HepG2 (cell line): ENCODE results near the gene PTPN5. TPM values are rescaled to one million over a fixed set of nuclear protein-coding genes. Genes with fewer than 3 reads are reported as not detected.

Experiments used
- ATAC-seq: fragments of 200-7000 bp; cut with Tn5 transposase; 3 replicates; pipeline ENCODE4 v1.9.1; 2020; ENCODE audit warnings: mild to moderate bottlenecking, moderate library complexity
- BruUV-seq: library from RNA; stranded (reverse); fragments of 400-500 nt; replicated peaks from 2 replicates; lab custom pipeline; 2021; lab: Mats Ljungman, UMichigan
- CTCF ChIA-PET: fragments of 300-600 bp; formaldehyde crosslinking; extraction: SDS; loops from one replicate; lab custom pipeline; 2021; ENCODE audit warnings: low total read pairs, inconsistent platforms, low intra/inter-chr PET ratio; lab: Yijun Ruan, JAX
- POLR2A ChIA-PET: fragments of 350-600 bp; sonication (Branson Sonifier 250); formaldehyde crosslinking; loops from one replicate; lab custom pipeline; 2020; ENCODE audit warnings: antibody characterized with exemption, inconsistent platforms; lab: Yijun Ruan, JAX
- DNase-seq: peaks from one replicate; pipeline ENCODE4 v3.0.0-alpha.2; 2015; ENCODE audit warnings: low spot score
- FAIRE-seq: peaks from 3 replicates; lab custom pipeline; 2011; peaks lifted over from hg19 to GRCh38; lab: Jason Lieb, UNC
- H2AFZ ChIP-seq: one replicate; pipeline ENCODE4 v1.6.1; 2011; ENCODE audit warnings: low read length, inconsistent platforms
- H3K27ac ChIP-seq: fragments of 300-600 bp; 3 replicates; pipeline ENCODE4 v1.8.0; 2011; ENCODE audit warnings: mixed run types, mild to moderate bottlenecking, mixed read lengths, low read length, inconsistent platforms; ENCODE audit not compliant: insufficient read depth; ENCODE audit errors: extremely low read length
- H3K27me3 ChIP-seq, 2 experiments: fragments of 200-600 bp in 1 of 2; 2 replicates in 1 of 2; 3 replicates in 1 of 2; pipeline versions ENCODE4 v1.6.0 to v1.8.0; 2011; ENCODE audit warnings: low read length in 2 of 2, mild to moderate bottlenecking in 2 of 2, moderate library complexity in 2 of 2, inconsistent platforms in 1 of 2; ENCODE audit not compliant: insufficient read depth in 2 of 2, control insufficient read depth in 1 of 2
- H3K36me3 ChIP-seq, 2 experiments: fragments of 200-600 bp in 1 of 2; replicated peaks in 1 of 2; 2 replicates in 1 of 2; 3 replicates in 1 of 2; pipeline versions ENCODE4 v1.5.1 to v1.8.0; 2011; ENCODE audit warnings: low read length in 2 of 2, inconsistent platforms in 1 of 2; ENCODE audit not compliant: insufficient read depth in 2 of 2, control insufficient read depth in 1 of 2
- H3K4me1 ChIP-seq: 2 replicates; pipeline ENCODE4 v1.5.1; 2012; ENCODE audit warnings: low read length, inconsistent platforms; ENCODE audit not compliant: insufficient read depth
- H3K4me2 ChIP-seq: 2 replicates; pipeline ENCODE4 v1.6.0; 2011; ENCODE audit warnings: low read depth, low read length, inconsistent platforms
- H3K4me3 ChIP-seq, 3 experiments: fragments of 200-600 bp in 1 of 3; sonication (generic), shearing (Covaris generic) in 1 of 3; replicated peaks in 1 of 3; 2 replicates each; pipeline ENCODE4 v1.5.1; 2011 to 2016; ENCODE audit warnings: low read length in 3 of 3, inconsistent platforms in 2 of 3, low read depth in 2 of 3, mild to moderate bottlenecking in 2 of 3, control low read depth in 1 of 3, mixed read lengths in 1 of 3; ENCODE audit not compliant: insufficient read depth in 1 of 3
- H3K79me2 ChIP-seq: one replicate; pipeline ENCODE4 v1.6.1; 2011; ENCODE audit warnings: low read length, inconsistent platforms; ENCODE audit not compliant: insufficient read depth
- H3K9ac ChIP-seq: 2 replicates; pipeline ENCODE4 v1.6.0; 2011; ENCODE audit warnings: mild to moderate bottlenecking, low read depth, low read length, inconsistent platforms; ENCODE audit not compliant: insufficient read depth
- H3K9me3 ChIP-seq: 2 replicates; pipeline ENCODE4 v1.5.1; 2012; ENCODE audit warnings: mild to moderate bottlenecking, low read length
- H4K20me1 ChIP-seq: 2 replicates; pipeline ENCODE4 v1.6.0; 2011; ENCODE audit warnings: inconsistent platforms, mild to moderate bottlenecking, low read length, moderate library complexity; ENCODE audit not compliant: insufficient read depth
- BRCA1 ChIP-seq: sonication (generic); formaldehyde crosslinking; IDR thresholded peaks from 2 replicates; pipeline ENCODE4 v1.4.0; 2020; ENCODE audit warnings: missing genetic modification reagents
- FOXA3 ChIP-seq: IDR thresholded peaks from 2 replicates; pipeline ENCODE4 v1.6.1; 2016; ENCODE audit warnings: missing genetic modification reagents, missing compliant biosample characterization
- NR2C2 ChIP-seq: sonication (generic); formaldehyde crosslinking; IDR thresholded peaks from 2 replicates; pipeline ENCODE4 v1.4.0; 2020; ENCODE audit warnings: missing genetic modification reagents, mild to moderate bottlenecking, moderate library complexity, borderline replicate concordance
- SOX5 ChIP-seq: IDR thresholded peaks from 2 replicates; pipeline ENCODE4 v1.6.1; 2016; ENCODE audit warnings: borderline replicate concordance
- WIZ ChIP-seq: sonication (generic); formaldehyde crosslinking; IDR thresholded peaks from 2 replicates; pipeline ENCODE4 v1.5.1; 2020; ENCODE audit warnings: mild to moderate bottlenecking, missing genetic modification reagents
- ZFP36 ChIP-seq: fragments of 150-350 bp; IDR thresholded peaks from 2 replicates; pipeline ENCODE4 v1.6.1; 2018; ENCODE audit warnings: borderline replicate concordance, low read length, low read depth; ENCODE audit not compliant: partially characterized antibody
- ZNF558 ChIP-seq: sonication (generic); formaldehyde crosslinking; IDR thresholded peaks from 2 replicates; pipeline ENCODE4 v1.9.0; 2022; ENCODE audit warnings: mild to moderate bottlenecking, missing genetic modification reagents, borderline replicate concordance
- ZNF616 ChIP-seq: sonication (generic); formaldehyde crosslinking; IDR thresholded peaks from 2 replicates; pipeline ENCODE4 v1.5.0; 2020; ENCODE audit warnings: low read depth, mild to moderate bottlenecking, missing genetic modification reagents
- ZNF883 ChIP-seq: sonication (generic); formaldehyde crosslinking; IDR thresholded peaks from 2 replicates; pipeline ENCODE4 v1.5.1; 2020; ENCODE audit warnings: mild to moderate bottlenecking, missing genetic modification reagents; ENCODE audit errors: not compliant biosample characterization
- whole genome bisulfite sequencing: methylation state at CpG from one replicate; pipeline ENCODE4 v1.1.6; 2017; ENCODE audit warnings: low lambda C conversion rate; 5-methylcytosine and 5-hydroxymethylcytosine counted together
- in situ Hi-C: cut with HindIII; loops from 2 replicates; pipeline ENCODE4 v1.10.0; 2017; ENCODE audit warnings: low pct_unique_long_range_greater_than_20kb; ENCODE audit not compliant: extremely low pct_ligation_motif_present
- intact Hi-C: fragments of 100-400 bp; cut with micrococcal nuclease; formaldehyde crosslinking; loops from one replicate; pipeline ENCODE4 v1.10.0; 2022; ENCODE audit not compliant: unreplicated experiment
- polyA plus RNA-seq, 8 experiments: library from polyadenylated mRNA; depleted of rRNA in 3 of 8; stranded (reverse) in 7 of 8; unstranded in 1 of 8; fragments of >200 nt; fragmentation: Illumina TruSeq in 4 of 8; extraction: Trizol in 4 of 8; gene quantifications; 2 replicates each; pipeline versions ENCODE4 v1.2.1 to v1.2.3, GENCODE V29; 2011 to 2016; ENCODE audit warnings: low read depth in 4 of 8, missing spikeins in 1 of 8, mixed read lengths in 1 of 8; ENCODE audit not compliant: insufficient read depth in 1 of 8
- total RNA-seq, 5 experiments: library from RNA; depleted of rRNA; stranded (reverse); fragments of >200 nt; fragmentation: Illumina TruSeq; extraction: Trizol; gene quantifications; 2 replicates each; pipeline ENCODE4 v1.2.3, GENCODE V29; 2016; ENCODE audit warnings: low read depth in 1 of 5

PTPN5 gene
- total and polyA plus RNA-seq, 2 of the 13 experiments (the other 11 are each of a cell fraction or from before 2014, with no cell fraction given): not detected

GRCh38 chr11:18772211-18772610 is 19.4 kb downstream of the PTPN5 start:
- POLR2A ChIA-PET: no interaction called here
- H3K36me3 ChIP-seq: no peaks in the 10 kb centered on the region
- H2AFZ ChIP-seq: no peak overlapping the region
- H3K27me3 ChIP-seq: peaks cover 5 to 27% of the 10 kb centered on the region in 2 experiments; a peak in 3 of 5 replicates
- TF ChIP-seq BRCA1 (CRISPR knock-in tag) (no peak), NR2C2 (no peak), ZFP36 (no peak), ZNF883 (CRISPR knock-in tag) (no peak)
- H3K79me2 ChIP-seq: no peaks in the 10 kb centered on the region
- DNase-seq: no peak
- peaks cover 15% of the 10 kb centered on the region for H3K4me1 ChIP-seq
- H4K20me1 ChIP-seq: no peaks in the 10 kb centered on the region
- CTCF ChIA-PET: no interaction called here
- no peaks in the 10 kb centered on the region for H3K9me3 ChIP-seq
- H3K4me3 ChIP-seq: no peak overlapping the region
- BruUV-seq: no TSS peak
- intact Hi-C loops (no loop called here), in situ Hi-C loops (no loop called here)
- H3K4me2 ChIP-seq: no peak overlapping the region
- no peak overlapping the region for H3K27ac ChIP-seq
- WGBS: 4% methylated on average over 5 of the region's 5 CpGs
- no peak overlapping the region for H3K9ac ChIP-seq
- no peak for ATAC-seq
- FAIRE-seq: no peak

DNA sequence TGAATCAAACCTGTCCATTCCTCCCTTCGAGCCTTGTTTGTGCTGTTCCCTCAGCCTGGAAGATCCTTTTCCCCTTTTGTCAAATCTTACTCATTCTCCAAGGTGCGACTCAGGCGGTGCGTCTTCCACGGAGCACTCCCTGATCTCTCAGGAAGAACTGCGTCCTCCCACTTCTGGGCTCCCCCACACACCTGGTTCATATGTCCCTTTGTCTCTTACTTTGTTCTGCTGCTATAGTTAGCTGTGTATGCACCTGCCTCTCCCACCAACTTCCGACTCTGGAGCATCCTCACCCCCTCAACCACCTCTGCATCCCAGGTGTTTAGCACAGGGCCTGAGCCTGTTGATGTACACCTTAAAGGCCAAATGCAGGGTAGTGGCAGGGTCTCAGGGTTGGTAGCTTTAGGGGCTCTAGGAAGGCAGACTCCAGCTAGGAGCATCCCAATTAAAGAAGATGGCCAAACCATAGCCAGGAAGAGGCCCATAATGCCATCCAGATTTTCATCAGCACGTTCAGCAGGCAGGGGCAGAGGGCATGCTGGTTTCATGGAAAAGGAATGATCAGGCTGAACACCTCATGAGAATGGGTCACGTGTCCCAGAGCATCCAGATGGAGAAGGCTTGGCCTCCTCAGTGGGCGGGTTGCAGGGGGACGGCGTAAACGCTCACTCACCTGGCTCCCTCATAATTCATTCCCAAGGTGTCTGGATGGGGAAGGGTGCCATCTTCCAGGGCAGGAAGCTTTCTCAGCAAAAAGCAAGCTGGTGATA is 20.1 kb downstream of the PTPN5 start:
- in situ Hi-C loops (no loop called here), intact Hi-C loops (no loop called here)
- Histone ChIP-seq H3K9ac (no peak overlapping the region), H3K4me1 (peaks cover 15% of the 10 kb centered on the region), H3K79me2 (no peaks in the 10 kb centered on the region), H3K27me3 (peaks cover 5 to 27% of the 10 kb centered on the region in 2 experiments; a peak in 3 of 5 replicates), H3K9me3 (no peaks in the 10 kb centered on the region), H3K27ac (no peak overlapping the region), H2AFZ (no peak overlapping the region), H3K36me3 (no peaks in the 10 kb centered on the region), H3K4me3 (no peak overlapping the region), H4K20me1 (no peaks in the 10 kb centered on the region), H3K4me2 (no peak overlapping the region)
- FAIRE-seq (no peak), ATAC-seq (no peak), DNase-seq (no peak)
- no TSS peak for BruUV-seq
- POLR2A ChIA-PET: no interaction called here
- TF ChIP-seq ZNF558 (CRISPR knock-in tag) (no peak), WIZ (CRISPR knock-in tag) (no peak), SOX5 (CRISPR knock-in tag) (no peak), ZNF616 (CRISPR knock-in tag) (no peak), FOXA3 (CRISPR knock-in tag) (no peak)
- CTCF ChIA-PET: no interaction called here
- 27% methylated on average over 13 of the region's 13 CpGs for WGBS
